Islet precursor cell (in vitro differentiated cells): ENCODE results near the gene ZNF853.
"Not testable (repeated sequence)": the region's sequence is repeated elsewhere in the genome, so short reads cannot be mapped to it uniquely, and the experiment has no call there.

ENCODE experiments used
- DNase-seq: peaks from one replicate; pipeline ENCODE4 v3.0.0-alpha.2; 2018

Gene ZNF853

GRCh38 chr7:6614953-6615722 lies at the start of gene ZNF853:
TSS of gene ZNF853 (plus strand) at chr7:6615610. CDS start at chr7:6616175, 565 bp downstream.
- DNase-seq, result no peak

- DNase-seq, result no peak
Measured at GRCh38 chr7:6565655-6566054, 49.8 kb upstream of the ZNF853 start.

GRCh38 chr7:6567886-6568285 lies 47.5 kb upstream of the ZNF853 start:
- no peak for DNase-seq

- no peak for DNase-seq
Measured at GRCh38 chr7:6571160-6571779, 44.1 kb upstream of the ZNF853 start.

- DNase-seq, result no peak
Measured at GRCh38 chr7:6575281-6576023, 40.0 kb upstream of the ZNF853 start.

DNA sequence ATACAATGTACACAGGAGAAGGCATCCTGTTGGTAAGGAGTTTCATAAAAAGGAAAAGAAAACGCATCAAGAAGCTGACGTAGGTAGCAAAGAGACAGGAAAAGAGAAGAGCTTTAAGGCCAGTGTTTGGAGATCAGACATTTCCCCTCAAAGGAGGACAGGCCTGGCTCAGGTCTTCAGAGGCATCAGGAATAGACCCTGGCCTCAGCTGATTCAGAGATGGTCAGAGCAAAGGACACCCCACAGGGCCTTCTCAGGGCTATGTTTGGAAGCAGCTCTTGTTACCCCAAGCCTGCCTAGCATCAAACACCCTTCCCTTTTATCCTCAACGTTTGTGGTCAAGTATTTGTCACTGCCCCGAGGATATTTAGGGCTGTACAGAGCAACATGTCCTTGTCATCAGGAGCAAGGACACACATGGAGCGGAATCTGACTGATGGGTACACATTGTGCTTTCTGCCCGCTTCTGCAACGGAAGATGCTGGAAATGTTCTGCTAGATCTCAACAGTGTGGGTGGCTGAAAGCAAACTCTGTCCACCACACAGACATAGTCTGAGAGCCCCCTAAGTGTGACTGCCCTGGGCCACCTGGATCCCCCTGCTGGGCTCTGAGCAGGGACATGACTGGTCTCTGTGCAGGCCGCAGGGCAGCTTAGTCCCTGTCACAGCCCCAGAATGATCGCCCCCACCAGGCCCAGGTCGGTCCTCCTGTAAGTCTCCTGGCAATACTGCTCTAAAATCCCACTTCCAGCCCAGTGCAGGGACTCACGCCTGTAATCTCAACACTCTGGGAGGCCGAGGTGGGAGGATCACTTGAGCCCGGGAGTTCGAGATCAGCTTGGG lies 39.2 kb upstream of the ZNF853 start:
- no peak for DNase-seq

DNA sequence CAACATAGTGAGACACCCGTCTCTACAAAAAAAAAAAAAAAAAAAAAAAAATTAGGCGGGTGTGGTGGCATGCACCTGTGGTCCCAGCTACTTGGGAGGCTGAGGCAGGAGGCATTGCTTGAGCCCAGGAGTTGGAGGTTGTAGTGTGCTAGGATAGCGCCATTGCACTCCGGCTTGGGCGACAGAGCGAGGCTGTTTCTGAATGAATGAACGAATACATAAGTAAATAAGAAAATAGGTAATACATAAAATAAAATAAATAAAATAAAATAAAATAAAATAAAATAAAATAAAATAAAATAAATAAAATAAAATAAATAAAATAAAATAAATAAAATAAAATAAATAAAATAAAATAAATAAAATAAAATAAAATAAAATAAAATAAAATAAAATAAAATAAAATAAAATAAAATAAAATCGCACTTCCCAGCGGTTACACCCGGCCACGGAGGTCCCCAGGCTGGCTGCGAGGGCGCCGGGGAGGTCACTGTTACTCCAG lies 38.5 kb upstream of the ZNF853 start:
- not testable (repeated sequence) for DNase-seq

- peak; percentile 89 for DNase-seq
Measured at GRCh38 chr7:6577369-6578113, 37.9 kb upstream of the ZNF853 start, which contains the start of gene ZDHHC4. TSS of gene ZDHHC4 (plus strand) at chr7:6577454. CDS start at chr7:6580562, 3,108 bp downstream.

- no peak for DNase-seq
Measured at GRCh38 chr7:6578114-6579084, 37.0 kb upstream of the ZNF853 start.

GRCh38 chr7:6579446-6579845 lies 36.0 kb upstream of the ZNF853 start:
- no peak for DNase-seq

GRCh38 chr7:6585746-6586432 lies 29.5 kb upstream of the ZNF853 start:
- not testable (repeated sequence) for DNase-seq

GRCh38 chr7:6588566-6588965 lies 26.8 kb upstream of the ZNF853 start:
- DNase-seq, result no peak

DNA sequence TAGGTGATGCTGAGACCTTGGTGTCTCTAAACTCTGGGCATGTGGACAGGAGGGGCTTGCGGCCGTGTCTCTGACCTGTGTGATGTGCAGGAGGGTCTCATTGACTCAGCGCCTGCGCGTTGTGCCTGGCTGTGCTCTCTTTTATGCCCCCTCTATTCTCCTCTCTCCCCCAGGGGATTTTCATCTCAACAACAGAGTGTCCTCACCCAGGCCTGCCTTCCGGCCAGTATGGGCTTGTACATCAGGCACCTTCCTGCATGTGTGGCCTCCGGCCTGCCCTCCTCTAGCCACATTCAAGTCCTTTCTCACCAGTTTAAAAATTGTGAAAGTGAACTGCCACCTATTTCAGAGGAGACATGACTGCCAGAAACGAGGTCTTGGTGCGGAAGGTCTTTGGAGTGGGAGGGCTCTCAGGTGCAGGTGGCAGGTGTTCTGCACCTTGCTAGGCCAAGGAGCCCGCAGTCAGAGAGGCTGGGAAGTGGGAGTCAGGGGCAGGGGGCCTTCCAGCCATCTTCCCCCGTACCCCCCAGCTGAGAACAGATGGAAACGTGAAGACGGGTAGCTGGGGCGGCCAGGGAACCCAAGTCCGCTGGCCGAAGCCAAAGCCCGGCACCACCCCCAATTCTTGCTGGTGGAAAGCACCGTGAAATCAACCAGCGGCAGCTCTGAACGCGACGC lies 26.1 kb upstream of the ZNF853 start:
- no peak for DNase-seq

DNA sequence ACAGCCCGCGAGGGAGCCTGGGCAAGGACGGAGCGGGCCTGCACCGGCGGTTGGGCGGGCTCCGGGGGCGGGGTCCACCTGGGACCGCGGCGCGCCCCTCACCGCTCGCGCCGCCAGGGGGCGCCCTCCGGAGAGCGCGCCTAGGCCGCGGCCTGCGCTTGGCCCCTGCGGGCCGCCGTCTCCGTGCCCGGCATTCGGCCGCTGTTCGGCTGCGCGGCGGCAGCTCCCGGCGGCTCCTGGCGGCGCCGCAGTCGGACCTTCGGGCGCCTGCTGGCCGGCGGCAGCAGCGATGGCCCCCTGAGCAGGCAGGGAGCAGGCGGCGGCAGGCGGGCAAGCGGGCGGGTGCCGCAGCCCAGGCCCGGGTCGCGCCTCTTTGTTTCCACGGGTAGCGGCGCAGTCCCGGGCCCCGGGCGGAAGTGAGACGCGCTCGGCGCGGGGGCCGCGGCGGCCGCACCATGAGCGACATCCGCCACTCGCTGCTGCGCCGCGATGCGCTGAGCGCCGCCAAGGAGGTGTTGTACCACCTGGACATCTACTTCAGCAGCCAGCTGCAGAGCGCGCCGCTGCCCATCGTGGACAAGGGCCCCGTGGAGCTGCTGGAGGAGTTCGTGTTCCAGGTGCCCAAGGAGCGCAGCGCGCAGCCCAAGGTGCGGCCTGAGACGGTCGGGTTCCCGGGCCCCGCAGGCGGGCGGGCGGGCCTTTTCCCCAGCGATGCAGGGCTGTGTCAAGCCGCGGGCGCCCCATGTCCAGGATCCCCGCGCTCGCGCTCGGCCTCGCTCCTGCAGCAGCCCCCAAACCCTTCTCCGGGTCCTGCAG lies 25.4 kb upstream of the ZNF853 start, which contains the start of gene INTS15:
Gene INTS15 (plus strand): TSS at position 193 of the 816 bp plus-strand sequence. CDS start 263 bp downstream, at position 456.
- DNase-seq, result peak; percentile 88

GRCh38 chr7:6590645-6591110 lies 24.7 kb upstream of the ZNF853 start:
- DNase-seq, result no peak

DNA sequence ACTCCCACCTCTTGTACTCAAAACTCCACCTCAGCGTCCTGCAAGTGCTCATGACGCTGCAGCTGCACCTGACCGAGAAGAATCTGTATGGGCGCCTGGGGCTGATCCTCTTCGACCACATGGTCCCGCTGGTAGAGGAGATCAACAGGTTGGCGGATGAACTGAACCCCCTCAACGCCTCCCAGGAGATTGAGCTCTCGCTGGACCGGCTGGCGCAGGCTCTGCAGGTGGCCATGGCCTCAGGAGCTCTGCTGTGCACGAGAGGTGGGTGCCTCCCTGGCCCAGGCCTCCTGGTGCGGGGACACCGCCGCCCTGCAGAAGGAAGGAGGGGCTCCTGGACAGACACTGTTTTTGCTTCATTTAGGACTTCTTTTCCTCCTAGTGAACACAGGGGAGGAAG lies 15.3 kb upstream of the ZNF853 start:
- no peak for DNase-seq

DNA sequence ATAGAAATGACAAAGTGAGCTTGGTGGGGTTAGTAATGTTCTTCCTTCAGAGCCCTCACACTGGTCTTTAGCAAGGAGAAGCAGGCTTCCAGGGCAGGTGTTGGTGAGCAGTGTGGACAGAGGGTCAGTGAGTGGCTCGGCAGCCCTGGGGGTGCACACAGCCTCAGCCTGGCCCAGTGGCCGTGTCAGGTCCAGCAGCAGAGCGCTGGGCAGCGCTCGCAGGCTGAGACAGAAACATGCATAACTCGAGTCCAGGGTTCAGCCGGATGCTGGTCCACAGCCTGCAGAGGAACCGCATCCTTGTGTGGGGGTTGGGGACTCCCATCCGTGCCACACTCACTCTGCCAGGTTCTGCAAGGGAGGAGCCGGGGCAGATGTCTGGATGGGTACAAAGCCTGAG lies 11.0 kb upstream of the ZNF853 start:
- no peak for DNase-seq
